ENCODE results near the gene UPK3BL2.
"Not testable (repeated sequence)": the region's sequence is repeated elsewhere in the genome, so short reads cannot be mapped to it uniquely, and the experiment has no call there.

- not testable (repeated sequence) for TF ChIP-seq CTCF (conservative IDR thresholded peaks at IDR 0.05; ENCODE audit: low read depth, low read length); POLR2A (IDR thresholded peaks at IDR 0.05; ENCODE audit: low read depth, low read length); BHLHE40 (IDR thresholded peaks at IDR 0.05; ENCODE audit: low read depth, low read length); CEBPB (IDR thresholded peaks at IDR 0.05; ENCODE audit: low read depth, low read length); USF2 (IDR thresholded peaks at IDR 0.05; ENCODE audit: low read depth, low read length); ELK1 (IDR thresholded peaks at IDR 0.05; ENCODE audit: borderline replicate concordance, low read depth, low read length); RFX5 (IDR thresholded peaks at IDR 0.05; ENCODE audit: low read depth, low read length); RAD21 (IDR thresholded peaks at IDR 0.05; ENCODE audit: low read length); MAZ (IDR thresholded peaks at IDR 0.05; ENCODE audit: borderline replicate concordance, low read depth, low read length); SMC3 (IDR thresholded peaks at IDR 0.05; ENCODE audit: low read depth, low read length); CHD1 (IDR thresholded peaks at IDR 0.05; ENCODE audit: low read depth, low read length)
These were observed 31.5 kb downstream of the UPK3BL2 start for GRCh38 chr7:102511860-102512522.
